H1 (cell line): Measurements from ENCODE around the gene BSN. TPM values are rescaled to one million over a fixed set of nuclear protein-coding genes. Genes with fewer than 3 reads are reported as not detected.

Source experiments
- CTCF ChIA-PET: fragments of 300-600 bp; sonication (Branson Sonifier 250); formaldehyde crosslinking; loops from one replicate; lab custom pipeline; 2021; ENCODE audit not compliant: partially characterized antibody; lab: Charles Lee
- POLR2A ChIA-PET: fragments of 300-600 bp; sonication (Branson Sonifier 250); formaldehyde crosslinking; loops from one replicate; lab custom pipeline; 2021; ENCODE audit warnings: inconsistent platforms; ENCODE audit not compliant: partially characterized antibody; lab: Charles Lee
- DNase-seq, 2 experiments: peaks; one replicate each; pipeline versions ENCODE4 v3.0.0 to v3.0.0-alpha.2; 2010 to 2022; ENCODE audit warnings: low spot score in 2 of 2, low read depth in 1 of 2, mixed read lengths in 1 of 2
- FAIRE-seq: peaks from 2 replicates; lab custom pipeline; 2011; peaks lifted over from hg19 to GRCh38; lab: Jason Lieb, UNC
- H2AFZ ChIP-seq: 2 replicates; pipeline ENCODE4 v1.8.1; 2012; ENCODE audit warnings: low read length, inconsistent platforms
- H2AK5ac ChIP-seq: 2 replicates; pipeline ENCODE4 v1.6.1; 2013; ENCODE audit warnings: low read depth, low read length
- H2BK120ac ChIP-seq: replicated peaks from 2 replicates; pipeline ENCODE3; 2013; ENCODE audit warnings: low read depth, low read length, inconsistent platforms
- H2BK12ac ChIP-seq: 2 replicates; pipeline ENCODE4 v1.6.1; 2013; ENCODE audit warnings: low read depth, low read length
- H2BK15ac ChIP-seq: 2 replicates; pipeline ENCODE4 v1.6.1; 2013; ENCODE audit warnings: low read length
- H2BK20ac ChIP-seq: 2 replicates; pipeline ENCODE4 v1.6.1; 2013; ENCODE audit warnings: low read length
- H2BK5ac ChIP-seq: 2 replicates; pipeline ENCODE4 v1.6.1; 2013; ENCODE audit warnings: low read depth, low read length
- H3K14ac ChIP-seq: 2 replicates; pipeline ENCODE4 v1.6.1; 2013; ENCODE audit warnings: inconsistent platforms; ENCODE audit not compliant: insufficient read length
- H3K18ac ChIP-seq: 2 replicates; pipeline ENCODE4 v1.6.1; 2013; ENCODE audit warnings: low read length; ENCODE audit errors: extremely low read depth
- H3K23ac ChIP-seq: 2 replicates; pipeline ENCODE4 v1.6.1; 2013; ENCODE audit warnings: inconsistent platforms; ENCODE audit not compliant: insufficient read length
- H3K23me2 ChIP-seq: 2 replicates; pipeline ENCODE4 v1.6.1; 2013; ENCODE audit warnings: low read depth, low read length
- H3K27ac ChIP-seq: 2 replicates; pipeline ENCODE4 v1.6.1; 2011; ENCODE audit warnings: low read depth, low read length, inconsistent platforms
- H3K27me3 ChIP-seq, 4 experiments: replicated peaks in 1 of 4; 1 replicate in 1 of 4; 2 replicates in 3 of 4; pipeline versions ENCODE4 v1.6.1 to v1.8.1; 2011 to 2013; ENCODE audit warnings: low read length in 3 of 4, mild to moderate bottlenecking in 3 of 4, inconsistent platforms in 2 of 4, mixed read lengths in 2 of 4, moderate library complexity in 1 of 4; ENCODE audit not compliant: control insufficient read depth in 3 of 4, insufficient read depth in 3 of 4; ENCODE audit errors: extremely low read depth in 1 of 4
- H3K36me3 ChIP-seq, 4 experiments: 2 replicates each; pipeline versions ENCODE4 v1.6.1 to v1.8.1; 2011 to 2013; ENCODE audit warnings: mild to moderate bottlenecking in 4 of 4, low read length in 3 of 4, moderate library complexity in 2 of 4, control low read depth in 1 of 4, inconsistent platforms in 1 of 4; ENCODE audit not compliant: insufficient read depth in 4 of 4, control insufficient read depth in 2 of 4
- H3K4ac ChIP-seq: replicated peaks from 2 replicates; pipeline ENCODE3; 2013; ENCODE audit warnings: low read length, low read depth, mixed read lengths, inconsistent platforms; ENCODE audit not compliant: insufficient read length
- H3K4me1 ChIP-seq, 4 experiments: replicated peaks in 1 of 4; 1 replicate in 1 of 4; 2 replicates in 3 of 4; pipeline versions ENCODE4 v1.6.1 to v1.8.1; 2011 to 2013; ENCODE audit warnings: low read length in 3 of 4, inconsistent platforms in 2 of 4, mixed read lengths in 1 of 4; ENCODE audit not compliant: insufficient read depth in 4 of 4, control insufficient read depth in 3 of 4
- H3K4me2 ChIP-seq, 2 experiments: 2 replicates each; pipeline versions ENCODE4 v1.6.1 to v1.8.1; 2011 to 2013; ENCODE audit warnings: low read depth in 2 of 2, low read length in 2 of 2, control low read depth in 1 of 2, inconsistent platforms in 1 of 2, mild to moderate bottlenecking in 1 of 2; ENCODE audit not compliant: insufficient read depth in 1 of 2
- H3K4me3 ChIP-seq, 4 experiments: fragments of 200-600, 300-600 bp in 1 of 4; sonication (generic), shearing (Covaris generic), sonication (Bioruptor Twin) in 1 of 4; 2 replicates each; pipeline versions ENCODE4 v1.5.1 to v1.8.1; 2011 to 2016; ENCODE audit warnings: low read length in 4 of 4, low read depth in 3 of 4, control low read depth in 2 of 4, inconsistent platforms in 2 of 4, mild to moderate bottlenecking in 2 of 4, mixed read lengths in 1 of 4, moderate library complexity in 1 of 4; ENCODE audit not compliant: insufficient read depth in 2 of 4; ENCODE audit errors: extremely low read depth in 1 of 4
- H3K56ac ChIP-seq: replicated peaks from 2 replicates; pipeline ENCODE3; 2013; ENCODE audit warnings: low read depth, mild to moderate bottlenecking, mixed read lengths, low read length, inconsistent platforms; ENCODE audit not compliant: insufficient read length
- H3K79me1 ChIP-seq: 2 replicates; pipeline ENCODE4 v1.6.1; 2013; ENCODE audit warnings: low read depth, low read length, control low read depth
- H3K79me2 ChIP-seq, 2 experiments: 2 replicates each; pipeline versions ENCODE4 v1.6.1 to v1.8.1; 2012 to 2013; ENCODE audit warnings: low read length in 2 of 2, mild to moderate bottlenecking in 2 of 2, inconsistent platforms in 1 of 2; ENCODE audit not compliant: insufficient read depth in 2 of 2, control insufficient read depth in 1 of 2
- H3K9ac ChIP-seq, 4 experiments: replicated peaks in 1 of 4; 1 replicate in 1 of 4; 2 replicates in 3 of 4; pipeline versions ENCODE4 v1.6.1 to v1.8.1; 2011 to 2013; ENCODE audit warnings: low read depth in 3 of 4, low read length in 3 of 4, control low read depth in 2 of 4, mild to moderate bottlenecking in 2 of 4, moderate library complexity in 2 of 4, inconsistent platforms in 1 of 4; ENCODE audit errors: extremely low read depth in 1 of 4
- H3K9me3 ChIP-seq, 2 experiments: 2 replicates each; pipeline versions ENCODE4 v1.6.1 to v1.8.1; 2012 to 2013; ENCODE audit warnings: mild to moderate bottlenecking in 2 of 2, moderate library complexity in 2 of 2, control low read depth in 1 of 2, inconsistent platforms in 1 of 2, low read depth in 1 of 2, low read length in 1 of 2, mixed read lengths in 1 of 2; ENCODE audit not compliant: insufficient read depth in 2 of 2
- H4K20me1 ChIP-seq, 2 experiments: replicated peaks in 1 of 2; 2 replicates each; pipeline versions ENCODE3 to v1.8.1; 2011 to 2013; ENCODE audit warnings: inconsistent platforms in 2 of 2, low read length in 2 of 2, mild to moderate bottlenecking in 1 of 2; ENCODE audit not compliant: insufficient read depth in 2 of 2, control insufficient read depth in 1 of 2
- H4K5ac ChIP-seq: 2 replicates; pipeline ENCODE4 v1.6.1; 2013; ENCODE audit warnings: low read length, low read depth, mixed read lengths, inconsistent platforms; ENCODE audit not compliant: insufficient read length
- H4K8ac ChIP-seq: 2 replicates; pipeline ENCODE4 v1.8.0; 2013; ENCODE audit warnings: mild to moderate bottlenecking, moderate library complexity, low read length, inconsistent platforms; ENCODE audit not compliant: insufficient read depth; ENCODE audit errors: extremely low read depth
- H4K91ac ChIP-seq: replicated peaks from 2 replicates; pipeline ENCODE3; 2013; ENCODE audit warnings: low read length, mixed read lengths, inconsistent platforms; ENCODE audit not compliant: insufficient read length
- ATF2 ChIP-seq: IDR thresholded peaks from 2 replicates; pipeline ENCODE4 v1.6.1; 2012; ENCODE audit warnings: low read length, inconsistent platforms
- BACH1 ChIP-seq: IDR thresholded peaks from 2 replicates; pipeline ENCODE4 v1.6.1; 2012; ENCODE audit warnings: low read length, improper control_type of control experiment
- BRCA1 ChIP-seq: IDR thresholded peaks from 2 replicates; pipeline ENCODE4 v1.6.1; 2012; ENCODE audit warnings: low read depth, low read length, improper control_type of control experiment
- CTCF ChIP-seq, 3 experiments: IDR thresholded peaks; 1 replicate in 2 of 3; 2 replicates in 1 of 3; pipeline versions ENCODE4 v1.5.1 to v1.6.1; 2011; ENCODE audit warnings: low read length in 3 of 3, mild to moderate bottlenecking in 3 of 3, inconsistent platforms in 2 of 3, low read depth in 1 of 3, moderate library complexity in 1 of 3; ENCODE audit not compliant: insufficient read depth in 1 of 3; ENCODE audit errors: control extremely low read depth in 1 of 3
- EZH2 ChIP-seq: fragments of 200-600 bp; sonication (generic); IDR thresholded peaks from 2 replicates; pipeline ENCODE4 v1.7.1; 2012; ENCODE audit warnings: low read depth, mild to moderate bottlenecking, moderate library complexity, low read length, inconsistent platforms; ENCODE audit not compliant: severe bottlenecking
- KDM4A ChIP-seq: IDR thresholded peaks from one replicate; pipeline ENCODE4 v1.7.1; 2012; ENCODE audit warnings: low read depth, mild to moderate bottlenecking, moderate library complexity, low read length, inconsistent platforms; ENCODE audit not compliant: severe bottlenecking
- RBBP5 ChIP-seq: IDR thresholded peaks from 2 replicates; pipeline ENCODE4 v1.7.1; 2012; ENCODE audit warnings: low read depth, mild to moderate bottlenecking, inconsistent platforms, low read length, moderate library complexity, borderline replicate concordance
- SIRT6 ChIP-seq: IDR thresholded peaks from one replicate; pipeline ENCODE4 v1.7.1; 2012; ENCODE audit warnings: low read length, inconsistent platforms
- SP1 ChIP-seq: IDR thresholded peaks from 2 replicates; pipeline ENCODE4 v1.6.1; 2011; ENCODE audit warnings: low read depth, low read length
- TEAD4 ChIP-seq: IDR thresholded peaks from 2 replicates; pipeline ENCODE4 v1.6.1; 2012; ENCODE audit warnings: low read depth, low read length, inconsistent platforms, mixed read lengths
- WGBS, 2 experiments: shearing (Covaris generic) in 1 of 2; methylation state at CpG; one replicate each; pipeline versions ENCODE4 v1.1.6 to v1.1.7; 2013 to 2015; ENCODE audit warnings: low lambda C conversion rate in 2 of 2, mixed read lengths in 2 of 2, inconsistent platforms in 1 of 2, low coverage in 1 of 2, missing lambda C conversion rate in 1 of 2; ENCODE audit not compliant: insufficient replicate concordance in 2 of 2, insufficient coverage in 1 of 2, insufficient read length in 1 of 2; ENCODE audit errors: extremely low coverage in 1 of 2, missing lambda C conversion rate in 1 of 2; 5-methylcytosine and 5-hydroxymethylcytosine counted together
- polyA plus RNA-seq, 7 experiments: library from polyadenylated mRNA; depleted of rRNA in 3 of 7; stranded (reverse) in 5 of 7; unstranded in 2 of 7; fragments of >200 nt in 5 of 7; fragments of 200-250 nt in 2 of 7; gene quantifications; 1 replicate in 5 of 7; 2 replicates in 1 of 7; 4 replicates in 1 of 7; pipeline versions ENCODE4 v1.2.1 to v1.2.3, GENCODE V29; 2011 to 2013; ENCODE audit warnings: missing spikeins in 2 of 7, mixed read lengths in 2 of 7
- total RNA-seq: library from RNA; stranded (reverse); fragmentation: NEBNext Ultra II Directional; extraction: Animal tissue kit (Norgen Biotek cat#: 25700); gene quantifications from 2 replicates; pipeline ENCODE4 v1.2.1, GENCODE V29; 2021

Gene BSN
- total and polyA plus RNA-seq, 2 of the 8 experiments (the other 6 are each of a cell fraction or from before 2014, with no cell fraction given): 0.60 to 3.0 TPM

GRCh38 chr3:49649576-49649975 is 95.3 kb downstream of the BSN start:
- H3K9ac ChIP-seq: no peak overlapping the region
- no peak for FAIRE-seq
- POLR2A ChIA-PET: interaction anchor here (0.6 kb wide), 1 partner anchor 202 kb away, joined by 3 read pairs; no protein-coding TSS in a partner anchor
- TF ChIP-seq SP1: no peak
- TF ChIP-seq BRCA1: no peak
- no peak for TF ChIP-seq EZH2
- no peak for TF ChIP-seq BACH1
- TF ChIP-seq SIRT6: no peak
- no peak for TF ChIP-seq RBBP5
- TF ChIP-seq ATF2: no peak
- no peak for TF ChIP-seq TEAD4
- TF ChIP-seq CTCF (IDR thresholded peaks at IDR 0.05; ENCODE audit: control extremely low read depth in 1 of 3, insufficient read depth in 1 of 3, low read depth in 1 of 3, low read length in 3 of 3): no peak
- no peak for TF ChIP-seq KDM4A

More at GRCh38 chr3:49649576-49649975, 95.3 kb downstream of the BSN start:
- Histone ChIP-seq H3K18ac (no peak overlapping the region), H2BK12ac (0 out of 2 replicates have a peak overlapping the region, but pooled peaks have one; percentile 31), H2AFZ (no peak overlapping the region), H3K4me3 (no peak overlapping the region), H3K23ac (no peak overlapping the region), H2BK5ac (no peak overlapping the region), H4K91ac (no peak overlapping the region), H3K23me2 (no peaks in the 10 kb centered on the region), H4K5ac (no peak overlapping the region), H4K8ac (peak overlapping the region; percentile 80), H3K79me1 (no peaks in the 10 kb centered on the region), H3K14ac (no peak overlapping the region), H3K27me3 (no peaks in the 10 kb centered on the region), H3K9me3 (no peaks in the 10 kb centered on the region), H2BK15ac (no peak overlapping the region), H3K56ac (no peak overlapping the region), H4K20me1 (no peaks in the 10 kb centered on the region), H2BK20ac (no peak overlapping the region), H3K79me2 (no peaks in the 10 kb centered on the region), H3K4me2 (no peak overlapping the region), H3K4me1 (no peaks in the 10 kb centered on the region; a peak in 1 of 7 replicates), H2BK120ac (no peak overlapping the region), H2AK5ac (no peak overlapping the region), H3K36me3 (no peaks in the 10 kb centered on the region; a peak in 1 of 8 replicates), H3K4ac (no peak overlapping the region), H3K27ac (no peak overlapping the region)
- no peak for DNase-seq
- 80% methylated on average over 1 of the region's 1 CpG; no CpG with 5 or more reads in 1 of the 2 experiments for WGBS, 2 experiments
- CTCF ChIA-PET: interaction anchor here (0.8 to 3.9 kb wide), 5 partner anchors 13 to 110 kb away, joined by 3 to 12 read pairs (median 3); no protein-coding TSS in a partner anchor
